Measurements from ENCODE around the gene COL19A1.

COL19A1 gene

GRCh38 chr6:70236343-70236742 lies 370.0 kb downstream of the COL19A1 start:
- TF ChIP-seq CEBPB (IDR thresholded peaks at IDR 0.05) (no peak), YY1 (IDR thresholded peaks at IDR 0.05; ENCODE audit: low read depth) (no peak), NFIC (IDR thresholded peaks at IDR 0.05) (no peak), CREB1 (IDR thresholded peaks at IDR 0.05; ENCODE audit: low read depth) (no peak), TEAD4 (IDR thresholded peaks at IDR 0.05) (no peak), ZBTB7A (IDR thresholded peaks at IDR 0.05; ENCODE audit: low read depth) (no peak), TCF12 (IDR thresholded peaks at IDR 0.05; ENCODE audit: low read depth) (no peak), EGR1 (IDR thresholded peaks at IDR 0.05) (no peak), REST (IDR thresholded peaks at IDR 0.05; ENCODE audit: low read depth) (no peak), MAX (IDR thresholded peaks at IDR 0.05) (no peak), FOXM1 (IDR thresholded peaks at IDR 0.05; ENCODE audit: borderline replicate concordance, low read depth) (no peak)

- no peak for TF ChIP-seq NFIC (IDR thresholded peaks at IDR 0.05)
- TF ChIP-seq REST (IDR thresholded peaks at IDR 0.05; ENCODE audit: low read depth): no peak
- no peak for TF ChIP-seq FOXM1 (IDR thresholded peaks at IDR 0.05; ENCODE audit: borderline replicate concordance, low read depth)
- no peak for TF ChIP-seq EP300 (IDR thresholded peaks at IDR 0.05; ENCODE audit: borderline replicate concordance)
- TF ChIP-seq MAX (IDR thresholded peaks at IDR 0.05): no peak
- TF ChIP-seq YY1 (IDR thresholded peaks at IDR 0.05; ENCODE audit: low read depth): no peak
- TF ChIP-seq ZBTB7A (IDR thresholded peaks at IDR 0.05; ENCODE audit: low read depth): no peak
- no peak for TF ChIP-seq CEBPB (IDR thresholded peaks at IDR 0.05)
- no peak for TF ChIP-seq RAD21 (IDR thresholded peaks at IDR 0.05; ENCODE audit: low read depth)
- no peak for TF ChIP-seq TAF1 (IDR thresholded peaks at IDR 0.05; ENCODE audit: low read depth)
- no peak for TF ChIP-seq EGR1 (IDR thresholded peaks at IDR 0.05)
- no peak for TF ChIP-seq USF1 (IDR thresholded peaks at IDR 0.05)
- no peak for TF ChIP-seq TCF12 (IDR thresholded peaks at IDR 0.05; ENCODE audit: low read depth)
- no peak for TF ChIP-seq CREB1 (IDR thresholded peaks at IDR 0.05; ENCODE audit: low read depth)
- TF ChIP-seq TEAD4 (IDR thresholded peaks at IDR 0.05): no peak
Measured at GRCh38 chr6:70241031-70241430, 374.7 kb downstream of the COL19A1 start.

GRCh38 chr6:70241991-70242420 lies 375.6 kb downstream of the COL19A1 start:
- TF ChIP-seq REST (IDR thresholded peaks at IDR 0.05; ENCODE audit: low read depth): no peak
- no peak for TF ChIP-seq TCF12 (IDR thresholded peaks at IDR 0.05; ENCODE audit: low read depth)
- no peak for TF ChIP-seq TAF1 (IDR thresholded peaks at IDR 0.05; ENCODE audit: low read depth)
- TF ChIP-seq NFIC (IDR thresholded peaks at IDR 0.05): no peak
- no peak for TF ChIP-seq TEAD4 (IDR thresholded peaks at IDR 0.05)
- TF ChIP-seq FOXM1 (IDR thresholded peaks at IDR 0.05; ENCODE audit: borderline replicate concordance, low read depth): no peak
- TF ChIP-seq RAD21 (IDR thresholded peaks at IDR 0.05; ENCODE audit: low read depth): no peak
- no peak for TF ChIP-seq ZBTB7A (IDR thresholded peaks at IDR 0.05; ENCODE audit: low read depth)
- no peak for TF ChIP-seq USF1 (IDR thresholded peaks at IDR 0.05)
- no peak for TF ChIP-seq EGR1 (IDR thresholded peaks at IDR 0.05)
- TF ChIP-seq EP300 (IDR thresholded peaks at IDR 0.05; ENCODE audit: borderline replicate concordance): no peak
- no peak for TF ChIP-seq YY1 (IDR thresholded peaks at IDR 0.05; ENCODE audit: low read depth)
- no peak for TF ChIP-seq CREB1 (IDR thresholded peaks at IDR 0.05; ENCODE audit: low read depth)
- no peak for TF ChIP-seq CEBPB (IDR thresholded peaks at IDR 0.05)
- TF ChIP-seq MAX (IDR thresholded peaks at IDR 0.05): no peak

- TF ChIP-seq RAD21 (IDR thresholded peaks at IDR 0.05; ENCODE audit: low read depth) (no peak), TAF1 (IDR thresholded peaks at IDR 0.05; ENCODE audit: low read depth) (no peak), TEAD4 (IDR thresholded peaks at IDR 0.05) (no peak), REST (IDR thresholded peaks at IDR 0.05; ENCODE audit: low read depth) (no peak), NFIC (IDR thresholded peaks at IDR 0.05) (no peak), EP300 (IDR thresholded peaks at IDR 0.05; ENCODE audit: borderline replicate concordance) (no peak), USF1 (IDR thresholded peaks at IDR 0.05) (no peak), FOXM1 (IDR thresholded peaks at IDR 0.05; ENCODE audit: borderline replicate concordance, low read depth) (no peak), CEBPB (IDR thresholded peaks at IDR 0.05) (no peak), TCF12 (IDR thresholded peaks at IDR 0.05; ENCODE audit: low read depth) (no peak), YY1 (IDR thresholded peaks at IDR 0.05; ENCODE audit: low read depth) (no peak)
Measured at GRCh38 chr6:70246118-70246517, 379.8 kb downstream of the COL19A1 start.

All from Ishikawa (cell line).